HG03457 (cell line): Measurements from ENCODE around the gene JMJD1C.

Experiments used
- ATAC-seq: cut with Tn5 transposase; IDR thresholded peaks from one replicate; pipeline ENCODE4 v1.9.1; 2021; ENCODE audit warnings: moderate number of reproducible peaks; ENCODE audit not compliant: unreplicated experiment

Gene JMJD1C

GRCh38 chr10:63150745-63151144 lies 315.0 kb downstream of the JMJD1C start:
- ATAC-seq = no peak

DNA sequence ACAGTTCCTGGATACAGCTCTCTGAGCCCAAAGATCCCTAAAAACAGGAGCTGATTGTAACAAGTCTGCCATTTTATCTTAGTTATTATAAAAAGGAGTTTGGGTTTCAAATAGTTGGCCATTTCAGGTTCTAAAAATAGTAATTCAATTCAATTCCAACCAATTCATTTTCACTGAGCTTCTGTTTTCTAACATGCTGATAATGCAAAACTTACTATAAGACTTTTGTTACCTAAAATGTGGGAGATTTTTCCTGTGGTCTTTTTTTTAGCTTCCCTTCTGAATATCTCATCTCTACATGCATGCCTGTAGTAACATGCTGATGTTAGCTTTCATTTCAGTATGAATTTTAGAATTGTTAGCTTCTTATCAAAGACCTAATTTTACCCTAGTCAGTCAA lies 319.3 kb downstream of the JMJD1C start:
- no peak for ATAC-seq

- ATAC-seq = no peak
Observed at GRCh38 chr10:63145782-63146181, 320.0 kb downstream of the JMJD1C start.

DNA sequence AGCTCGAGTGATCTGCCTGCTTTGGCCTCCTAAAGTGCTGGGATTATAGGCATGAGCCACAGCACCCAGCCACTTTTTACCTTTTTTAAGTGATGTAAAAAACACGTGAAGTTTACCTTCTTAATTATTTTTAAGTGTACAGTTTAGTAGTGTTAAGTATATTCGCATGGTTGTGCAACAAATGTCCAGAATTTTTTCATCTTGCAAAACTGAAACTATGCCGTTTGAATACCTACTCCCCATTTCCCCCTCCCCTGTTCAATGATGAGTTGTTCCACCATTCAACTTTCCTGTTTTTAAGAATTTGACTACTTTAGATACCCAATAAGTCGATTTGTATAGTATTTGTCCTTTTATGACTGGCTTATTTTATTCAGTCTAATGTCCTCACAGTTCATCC lies 321.8 kb downstream of the JMJD1C start:
- no peak for ATAC-seq

DNA sequence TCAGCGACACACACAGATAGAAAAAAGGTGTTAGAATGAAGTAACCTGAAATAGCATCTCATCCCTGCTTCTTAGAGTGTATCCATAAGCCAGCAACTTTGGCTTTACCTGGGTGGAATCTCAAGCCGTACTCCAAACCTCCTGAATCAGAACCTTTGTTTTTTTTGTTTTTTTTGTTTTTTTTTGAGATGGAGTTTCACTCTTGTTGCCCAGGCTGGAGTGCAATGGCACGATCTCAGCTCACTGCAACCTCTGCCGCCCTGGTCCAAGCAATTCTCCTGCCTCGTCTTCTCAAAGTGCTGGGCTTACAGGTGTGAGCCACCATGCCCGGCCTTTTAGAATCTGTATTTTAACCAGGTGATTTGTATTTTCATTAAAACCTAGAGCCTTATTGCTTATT lies 323.6 kb downstream of the JMJD1C start:
- no peak for ATAC-seq

GRCh38 chr10:63140077-63140476 lies 325.7 kb downstream of the JMJD1C start:
- ATAC-seq = no peak

DNA sequence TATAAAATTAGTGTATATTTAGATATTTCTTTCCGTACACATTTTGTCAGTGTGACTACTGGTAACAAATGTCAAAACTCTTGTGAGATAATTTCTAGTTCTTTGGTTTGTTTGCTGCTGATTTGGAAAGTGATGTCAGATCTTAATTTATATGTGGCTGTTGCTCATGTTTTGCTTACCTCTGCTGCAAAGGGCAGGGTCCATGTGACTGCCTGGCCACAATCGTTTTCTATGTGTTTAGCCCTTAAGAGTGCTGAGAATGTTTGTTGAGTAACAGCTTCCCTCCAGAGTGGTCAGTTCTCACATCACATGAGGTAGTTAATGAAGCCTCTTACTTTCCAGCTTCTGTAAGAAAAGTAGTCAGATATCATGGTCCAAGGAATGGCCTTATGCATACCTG lies 328.5 kb downstream of the JMJD1C start:
- no peak for ATAC-seq

GRCh38 chr10:63133821-63134557 lies 331.8 kb downstream of the JMJD1C start:
- no peak for ATAC-seq

GRCh38 chr10:63133056-63133820 lies 332.5 kb downstream of the JMJD1C start, which contains the start of gene NRBF2:
Gene NRBF2 (plus strand): TSS chr10:63133328. CDS start chr10:63133471, 143 bp downstream.
- peak; percentile 95 for ATAC-seq

- ATAC-seq = no peak
Observed at GRCh38 chr10:63132651-63133055, 333.1 kb downstream of the JMJD1C start.

DNA sequence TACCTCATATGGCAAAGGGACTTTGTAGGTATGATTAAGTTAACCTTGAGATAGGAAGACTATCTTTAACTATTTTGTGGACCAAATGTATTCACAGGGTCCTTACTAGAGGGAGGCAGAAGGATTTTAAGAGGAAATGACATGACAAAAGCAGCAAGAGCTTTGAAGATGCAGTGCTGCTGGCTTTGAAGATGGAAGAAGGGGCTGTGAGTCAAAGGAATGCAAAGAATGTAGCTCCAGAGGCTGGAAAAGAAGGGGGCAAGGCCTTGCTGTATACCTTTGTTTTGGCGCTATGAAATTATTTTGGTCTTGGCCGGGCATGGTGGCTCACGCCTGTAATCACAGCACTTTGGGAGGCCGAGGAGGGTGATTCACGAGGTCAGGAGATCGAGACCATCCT lies 335.9 kb downstream of the JMJD1C start:
- ATAC-seq = no peak

- no peak for ATAC-seq
Observed at GRCh38 chr10:63128443-63128842, 337.3 kb downstream of the JMJD1C start.

DNA sequence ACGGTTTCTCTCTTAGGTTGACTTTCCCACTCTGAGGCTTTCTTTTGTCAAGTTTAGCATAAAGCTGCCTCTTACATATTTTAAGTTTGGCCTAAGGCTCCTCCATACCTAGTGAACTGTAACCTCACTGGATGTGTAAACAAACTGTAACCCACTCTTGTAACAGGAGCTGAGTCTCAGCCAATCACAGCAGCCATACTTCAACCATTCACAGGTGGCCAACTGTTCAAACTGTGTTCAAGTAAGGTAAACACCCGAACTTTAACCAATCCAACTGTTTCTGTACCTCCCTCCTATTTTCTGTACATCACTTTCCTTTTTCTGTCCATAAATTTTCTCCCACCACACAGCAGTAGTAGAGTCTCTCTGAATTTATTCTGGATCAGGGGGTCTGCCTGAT lies 340.3 kb downstream of the JMJD1C start:
- ATAC-seq = no peak

DNA sequence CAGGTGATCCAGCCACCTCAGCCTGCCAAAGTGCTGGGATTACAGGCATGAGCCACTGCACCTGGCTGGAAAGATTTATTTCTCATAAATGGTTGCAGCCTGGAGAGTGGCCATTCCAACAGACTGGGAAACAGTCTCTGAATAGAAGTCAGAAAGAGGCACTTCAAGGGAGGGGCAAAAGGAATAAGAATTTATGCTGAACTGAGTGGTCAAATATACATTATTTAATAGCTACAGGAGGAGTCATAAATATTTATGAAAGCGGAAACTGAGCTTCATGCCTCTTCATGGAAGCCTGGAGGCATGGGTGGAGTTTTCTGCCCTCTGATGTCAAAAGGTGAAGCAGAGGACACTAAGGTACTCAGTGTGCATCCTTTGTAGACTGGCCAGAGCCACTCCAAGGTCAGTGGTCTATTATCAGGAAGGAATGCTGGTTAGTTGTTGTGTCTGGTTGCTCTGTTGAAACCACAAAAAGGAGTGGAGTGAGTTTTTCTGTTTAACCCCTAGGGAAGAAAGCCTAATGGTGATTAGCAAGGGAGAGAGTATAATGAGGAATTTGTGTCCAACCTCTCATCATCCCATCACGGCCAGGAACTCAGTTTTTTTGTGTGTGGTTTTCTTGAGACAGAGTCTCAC lies 341.9 kb downstream of the JMJD1C start:
- ATAC-seq = no peak

- no peak for ATAC-seq
Observed at GRCh38 chr10:63120554-63120953, 345.2 kb downstream of the JMJD1C start.

- ATAC-seq = no peak
Observed at GRCh38 chr10:63119041-63119440, 346.7 kb downstream of the JMJD1C start.
